HG03378 (cell line): Measurements from ENCODE around the gene ANKRD13B.
"Not testable (repeated sequence)": the region's sequence is repeated elsewhere in the genome, so short reads cannot be mapped to it uniquely, and the experiment has no call there.

ENCODE experiments used
- ATAC-seq: cut with Tn5 transposase; IDR thresholded peaks from one replicate; pipeline ENCODE4 v1.9.1; 2021; ENCODE audit warnings: mild to moderate bottlenecking, moderate library complexity; ENCODE audit not compliant: unreplicated experiment

Gene ANKRD13B

DNA sequence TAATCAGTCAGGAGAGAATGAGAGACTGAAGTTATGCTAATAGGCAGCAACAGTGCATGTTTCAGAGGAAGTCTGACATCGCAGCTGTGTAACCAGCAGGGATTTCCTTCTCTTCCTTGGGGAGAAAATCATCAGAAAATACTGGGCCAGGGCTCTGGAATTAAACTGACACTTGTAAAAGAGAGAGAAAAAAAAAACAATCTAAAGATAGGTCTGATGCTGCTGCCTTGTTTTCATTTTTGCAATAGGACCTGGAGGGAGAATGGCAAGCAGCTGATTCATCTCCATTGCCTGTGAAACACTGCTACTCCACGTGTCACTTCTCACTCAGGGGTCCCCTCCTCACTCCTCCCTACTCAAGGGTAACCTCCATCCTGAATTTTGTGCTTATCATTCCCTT is 47.5 kb downstream of the ANKRD13B start:
- ATAC-seq, result no peak

DNA sequence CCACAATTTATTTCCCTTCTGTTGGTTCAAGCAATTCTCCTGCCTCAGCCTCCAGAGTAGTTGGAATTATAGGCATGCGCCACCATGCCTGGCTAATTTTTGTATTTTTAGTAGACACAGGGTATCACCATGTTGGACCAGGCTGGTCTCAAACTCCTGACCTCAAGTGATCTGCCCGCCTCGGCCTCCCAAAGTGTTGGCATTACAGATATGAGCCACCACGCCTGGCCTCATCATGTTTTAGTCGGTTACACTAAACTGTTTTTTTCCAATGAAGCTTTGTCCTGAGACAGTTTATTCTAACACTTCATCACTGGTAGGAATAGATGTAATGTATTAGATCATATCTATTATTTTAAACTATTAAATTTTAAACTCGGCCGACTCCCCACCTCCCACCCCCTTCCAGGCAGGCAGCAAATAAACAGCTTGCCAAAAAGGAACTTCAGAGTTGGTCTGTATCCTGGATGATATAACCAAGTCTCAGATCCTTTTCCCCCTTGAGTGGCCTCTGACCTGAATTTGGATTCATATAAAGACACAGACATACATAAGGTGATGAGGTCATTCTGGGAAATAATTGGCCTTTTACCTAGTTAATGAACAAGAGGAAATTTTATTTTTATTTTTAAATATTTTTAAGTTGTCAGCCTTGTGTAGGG is 48.2 kb downstream of the ANKRD13B start:
- ATAC-seq, result no peak

DNA sequence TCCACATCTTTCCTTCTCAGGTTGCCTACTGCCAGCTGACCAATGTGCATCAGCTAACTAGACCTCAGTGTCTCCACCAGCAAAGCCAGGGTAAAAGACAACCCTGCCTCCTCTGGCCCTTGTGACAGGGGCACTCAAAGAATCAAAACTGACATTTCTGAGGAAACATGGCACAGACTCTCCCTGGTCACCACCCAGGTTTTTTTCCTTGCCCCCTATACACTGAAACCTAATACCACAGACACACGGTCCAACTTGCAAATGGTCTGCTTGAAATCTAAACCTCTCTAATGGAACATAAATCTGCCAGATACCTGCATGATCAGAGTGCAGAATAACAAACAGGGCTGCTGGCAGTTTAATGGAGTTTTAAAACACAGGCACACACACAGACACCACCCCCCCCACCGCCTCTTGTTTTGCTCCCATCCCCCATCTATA is 49.3 kb downstream of the ANKRD13B start:
- ATAC-seq, result no peak

GRCh38 chr17:29643817-29644160 is 50.9 kb downstream of the ANKRD13B start:
- no peak for ATAC-seq

DNA sequence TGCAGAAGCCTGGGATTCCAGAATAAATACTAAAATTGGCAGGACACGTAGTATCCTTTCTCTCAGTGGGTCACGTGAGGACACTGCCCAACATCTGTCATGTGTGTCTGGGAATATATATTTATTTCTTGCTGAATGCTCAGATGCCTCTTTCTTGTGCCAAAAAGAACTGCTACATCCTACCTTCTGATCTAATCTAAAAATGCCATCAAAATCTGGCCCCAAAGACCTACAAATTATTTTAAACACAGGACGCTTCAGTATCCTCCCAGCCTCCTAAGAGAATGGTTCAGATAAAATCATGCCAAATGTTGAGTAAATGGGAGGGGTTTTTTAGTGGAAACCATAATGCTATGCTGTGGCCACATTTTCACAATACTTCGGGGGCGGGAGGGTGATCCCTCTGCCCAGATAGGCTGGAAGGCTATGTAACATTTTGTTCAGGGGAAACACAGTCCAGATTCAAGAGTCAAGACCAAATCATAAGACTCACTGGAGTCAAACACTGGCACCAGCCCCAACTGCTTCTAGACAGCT is 52.7 kb downstream of the ANKRD13B start:
- no peak for ATAC-seq

- ATAC-seq, result no peak
Observed at GRCh38 chr17:29648005-29648404, 55.1 kb downstream of the ANKRD13B start.

DNA sequence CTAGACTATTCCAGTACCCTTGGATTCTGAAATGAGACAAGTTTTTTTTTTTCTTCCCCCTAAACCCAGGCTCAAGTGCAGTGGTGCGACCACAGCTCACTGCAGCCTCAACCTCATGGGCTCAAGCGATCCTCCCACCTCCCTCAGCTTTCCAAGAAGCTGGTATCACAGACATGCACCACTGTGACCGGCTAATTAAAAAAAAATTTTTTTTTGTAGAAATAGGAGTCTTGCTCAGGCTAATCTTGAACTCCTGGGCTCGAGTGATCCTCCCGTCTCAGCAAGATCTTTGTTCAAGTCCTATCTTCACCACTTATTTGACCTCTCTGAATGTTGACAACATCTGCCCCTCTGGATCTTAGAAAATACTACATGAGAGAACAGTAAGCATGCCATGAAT is 56.4 kb downstream of the ANKRD13B start:
- no peak for ATAC-seq

DNA sequence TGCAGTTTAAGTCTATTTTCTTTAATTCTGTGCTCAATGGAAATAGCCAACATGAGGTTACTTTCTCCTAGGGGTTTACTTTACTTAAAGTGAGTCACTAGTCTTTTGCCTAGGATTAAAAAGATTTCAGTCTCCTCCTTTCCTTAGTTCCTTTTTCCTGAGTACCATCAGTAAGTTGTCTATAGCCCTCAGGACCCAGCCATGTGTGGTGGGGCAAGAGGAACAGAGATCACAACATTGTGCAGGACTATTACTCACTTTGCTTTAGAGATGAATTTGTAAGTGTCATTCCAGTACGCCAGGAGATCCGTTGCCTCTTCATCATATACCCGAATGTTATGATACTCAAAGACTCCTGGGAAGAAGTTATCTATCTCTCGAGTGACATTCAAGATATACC is 57.5 kb downstream of the ANKRD13B start:
- no peak for ATAC-seq

DNA sequence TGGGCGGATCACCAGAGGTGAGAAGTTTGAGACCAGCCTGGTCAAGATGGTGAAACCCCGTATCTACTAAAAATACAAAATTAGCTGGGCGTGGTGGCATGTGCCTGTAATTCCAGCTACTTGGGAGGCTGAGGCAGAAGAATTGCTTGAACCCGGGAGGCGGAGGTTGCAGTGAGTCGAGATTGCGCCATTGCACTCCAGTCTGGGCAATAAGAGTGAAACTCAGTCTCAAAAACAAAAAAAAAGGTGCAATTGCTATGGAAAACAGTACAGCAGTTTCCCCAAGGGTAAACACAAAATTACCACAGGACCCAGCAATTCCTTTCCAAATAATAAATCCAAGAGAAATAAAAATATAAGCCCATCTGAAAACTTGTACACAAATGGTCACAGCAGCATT is 59.0 kb downstream of the ANKRD13B start:
- ATAC-seq, result not testable (repeated sequence)

DNA sequence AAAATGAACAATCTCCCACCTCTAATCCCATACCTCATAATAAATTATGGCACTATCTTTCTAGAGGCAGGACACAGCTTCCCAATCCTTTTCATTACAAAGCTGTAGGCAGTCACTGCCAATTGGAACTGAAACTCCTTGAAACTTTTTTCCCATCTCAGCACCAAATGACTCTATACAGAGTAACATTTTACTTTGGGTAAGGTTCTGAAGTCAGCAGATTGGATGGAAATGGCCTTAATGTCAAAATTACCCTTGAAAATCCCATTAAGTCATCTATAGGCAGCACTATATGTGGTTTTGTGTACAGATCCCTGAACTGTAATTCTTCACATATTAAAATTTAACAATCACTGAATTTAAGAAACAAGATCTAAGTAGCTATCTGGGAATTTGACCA is 60.0 kb downstream of the ANKRD13B start:
- no peak for ATAC-seq

- ATAC-seq, result no peak
Observed at GRCh38 chr17:29653995-29654714, 61.2 kb downstream of the ANKRD13B start.

DNA sequence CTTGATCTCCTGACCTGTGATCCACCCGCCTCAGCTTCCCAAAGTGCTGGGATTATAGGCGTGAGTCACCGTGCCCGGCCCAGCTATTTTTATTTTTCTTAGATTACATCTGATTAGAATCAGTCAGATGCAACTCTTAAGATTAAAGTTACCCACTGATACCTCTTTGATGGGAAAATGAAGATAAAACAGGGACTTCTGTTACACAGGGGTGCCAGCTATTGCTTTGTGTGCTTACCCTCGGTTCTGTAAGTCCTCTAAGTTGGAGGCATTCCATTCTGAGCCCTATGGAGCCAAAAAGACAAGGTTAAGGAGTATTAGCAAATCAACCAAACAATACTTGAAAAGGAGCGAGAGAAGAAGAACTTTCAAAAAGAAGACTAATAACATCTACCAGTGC is 62.4 kb downstream of the ANKRD13B start:
- ATAC-seq, result no peak

GRCh38 chr17:29659155-29659554 is 66.2 kb downstream of the ANKRD13B start:
- ATAC-seq, result no peak

DNA sequence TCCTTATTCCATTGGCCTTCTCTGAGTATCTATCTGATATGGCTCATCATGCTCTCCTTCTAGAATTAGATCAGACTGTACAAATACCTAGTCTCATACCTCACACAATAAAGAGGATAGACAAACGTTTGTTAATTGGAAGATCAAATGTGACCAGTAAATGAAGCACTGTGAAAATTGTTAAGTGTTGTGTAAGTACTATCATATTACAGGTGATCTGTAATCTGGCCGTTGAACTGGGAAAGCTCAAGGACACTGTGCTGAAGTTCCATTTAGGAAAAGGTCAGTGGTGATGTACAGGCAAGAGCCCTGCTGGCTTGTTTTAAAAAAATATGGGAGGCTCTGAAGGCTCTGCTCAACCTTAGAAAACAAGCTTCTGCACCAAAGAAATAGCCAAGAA is 68.3 kb downstream of the ANKRD13B start:
- no peak for ATAC-seq

DNA sequence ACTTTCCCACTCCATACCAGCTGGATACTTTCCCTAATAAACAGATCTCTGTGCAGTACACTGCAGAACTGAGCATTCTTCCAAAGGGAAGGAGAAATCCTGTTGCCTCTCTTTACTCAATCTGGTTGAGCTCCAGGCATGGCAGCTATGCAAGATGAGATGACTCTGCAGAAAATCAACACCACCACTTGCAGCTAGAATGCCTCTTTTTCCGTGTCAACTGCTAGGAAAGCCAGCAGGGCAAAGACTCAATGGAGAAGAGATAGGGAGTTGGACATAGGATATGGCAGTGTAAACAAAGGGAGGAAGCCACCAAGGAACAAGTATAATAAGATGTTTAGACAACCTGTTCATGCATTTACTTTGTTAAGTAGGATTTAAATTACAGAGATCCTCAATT is 70.2 kb downstream of the ANKRD13B start:
- no peak for ATAC-seq
